ENCODE data around the gene KRT83. TPM values are rescaled to one million over a fixed set of nuclear protein-coding genes. Genes with fewer than 3 reads are reported as not detected.

KRT83 gene
- polyA plus RNA-seq, 1 experiment = 0.07 TPM

GRCh38 chr12:52271158-52271557, 50.0 kb downstream of the KRT83 start:
- ChIA-PET POLR2A (no interaction called here), CTCF (interaction anchor here (1.2 to 9.9 kb wide), 2 partner anchors 8 to 55 kb away, joined by 3 to 86 read pairs; no protein-coding TSS in a partner anchor)
- DNase-seq (ENCODE audit: low read depth) = no peak
- no peak overlapping the region for H3K4me3 ChIP-seq (ENCODE audit: low read depth, low read length)
- no peaks in the 10 kb centered on the region for H3K36me3 ChIP-seq (ENCODE audit: control insufficient read depth, insufficient read depth, low read length)
- TF ChIP-seq, protein P1, sequence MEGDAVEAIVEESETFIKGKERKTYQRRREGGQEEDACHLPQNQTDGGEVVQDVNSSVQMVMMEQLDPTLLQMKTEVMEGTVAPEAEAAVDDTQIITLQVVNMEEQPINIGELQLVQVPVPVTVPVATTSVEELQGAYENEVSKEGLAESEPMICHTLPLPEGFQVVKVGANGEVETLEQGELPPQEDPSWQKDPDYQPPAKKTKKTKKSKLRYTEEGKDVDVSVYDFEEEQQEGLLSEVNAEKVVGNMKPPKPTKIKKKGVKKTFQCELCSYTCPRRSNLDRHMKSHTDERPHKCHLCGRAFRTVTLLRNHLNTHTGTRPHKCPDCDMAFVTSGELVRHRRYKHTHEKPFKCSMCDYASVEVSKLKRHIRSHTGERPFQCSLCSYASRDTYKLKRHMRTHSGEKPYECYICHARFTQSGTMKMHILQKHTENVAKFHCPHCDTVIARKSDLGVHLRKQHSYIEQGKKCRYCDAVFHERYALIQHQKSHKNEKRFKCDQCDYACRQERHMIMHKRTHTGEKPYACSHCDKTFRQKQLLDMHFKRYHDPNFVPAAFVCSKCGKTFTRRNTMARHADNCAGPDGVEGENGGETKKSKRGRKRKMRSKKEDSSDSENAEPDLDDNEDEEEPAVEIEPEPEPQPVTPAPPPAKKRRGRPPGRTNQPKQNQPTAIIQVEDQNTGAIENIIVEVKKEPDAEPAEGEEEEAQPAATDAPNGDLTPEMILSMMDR (IDR thresholded peaks at IDR 0.05; ENCODE audit: insufficient read depth, low read depth, low read length) = no peak
- no peaks in the 10 kb centered on the region for H3K27me3 ChIP-seq (ENCODE audit: control insufficient read depth, insufficient read depth, low read length)

GRCh38 chr12:52270541-52271070, 50.6 kb downstream of the KRT83 start:
- TF ChIP-seq, protein P1 (IDR thresholded peaks at IDR 0.05; ENCODE audit: insufficient read depth, low read depth, low read length) = no peak
- ChIA-PET POLR2A (no interaction called here), CTCF (interaction anchor here (1.2 to 9.9 kb wide), 3 partner anchors 9 to 56 kb away, joined by 3 to 86 read pairs (median 4); no protein-coding TSS in a partner anchor)
- Histone ChIP-seq H3K4me3 (ENCODE audit: low read depth, low read length) (no peak overlapping the region), H3K27me3 (ENCODE audit: control insufficient read depth, insufficient read depth, low read length) (no peaks in the 10 kb centered on the region), H3K36me3 (ENCODE audit: control insufficient read depth, insufficient read depth, low read length) (no peaks in the 10 kb centered on the region)
- no peak for DNase-seq (ENCODE audit: low read depth)

GRCh38 chr12:52268212-52268611, 53.0 kb downstream of the KRT83 start:
- DNase-seq (ENCODE audit: low read depth) = no peak
- CTCF ChIA-PET = interaction anchor here (0.9 to 9.9 kb wide), 5 partner anchors 11 to 117 kb away, joined by 3 to 86 read pairs (median 4); no protein-coding TSS in a partner anchor
- TF ChIP-seq, protein P1 (IDR thresholded peaks at IDR 0.05; ENCODE audit: insufficient read depth, low read depth, low read length) = no peak
- no peaks in the 10 kb centered on the region for H3K36me3 ChIP-seq (ENCODE audit: control insufficient read depth, insufficient read depth, low read length)
- H3K4me3 ChIP-seq (ENCODE audit: low read depth, low read length) = no peak overlapping the region
- H3K27me3 ChIP-seq (ENCODE audit: control insufficient read depth, insufficient read depth, low read length) = no peaks in the 10 kb centered on the region
- POLR2A ChIA-PET = no interaction called here

DNA sequence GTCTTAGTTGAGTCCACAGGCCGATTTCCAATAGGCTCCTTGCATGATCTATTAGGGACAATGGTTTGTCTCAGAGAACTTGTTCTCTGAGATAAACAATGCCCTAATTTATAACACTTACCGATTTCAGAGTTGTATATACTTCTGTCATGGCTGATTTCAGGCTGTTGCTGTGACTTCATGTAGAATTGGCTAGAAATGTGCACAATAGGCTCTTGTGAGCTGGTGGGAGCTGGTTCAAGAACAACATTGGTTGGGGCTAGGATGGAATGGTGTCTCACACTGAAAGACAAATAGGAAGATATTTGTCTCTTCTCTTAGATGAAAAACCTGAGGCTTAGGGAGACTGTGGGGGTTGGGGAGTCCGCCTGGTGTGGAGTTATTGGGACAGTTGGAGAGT, 53.5 kb downstream of the KRT83 start:
- no peaks in the 10 kb centered on the region for H3K36me3 ChIP-seq (ENCODE audit: control insufficient read depth, insufficient read depth, low read length)
- CTCF ChIA-PET = interaction anchor here (1.1 to 9.9 kb wide), 4 partner anchors 11 to 60 kb away, joined by 3 to 86 read pairs (median 6); no protein-coding TSS in a partner anchor
- no peak for DNase-seq (ENCODE audit: low read depth)
- H3K4me3 ChIP-seq (ENCODE audit: low read depth, low read length) = no peak overlapping the region
- TF ChIP-seq, protein P1 (IDR thresholded peaks at IDR 0.05; ENCODE audit: insufficient read depth, low read depth, low read length) = no peak
- POLR2A ChIA-PET = no interaction called here
- H3K27me3 ChIP-seq (ENCODE audit: control insufficient read depth, insufficient read depth, low read length) = no peaks in the 10 kb centered on the region

DNA sequence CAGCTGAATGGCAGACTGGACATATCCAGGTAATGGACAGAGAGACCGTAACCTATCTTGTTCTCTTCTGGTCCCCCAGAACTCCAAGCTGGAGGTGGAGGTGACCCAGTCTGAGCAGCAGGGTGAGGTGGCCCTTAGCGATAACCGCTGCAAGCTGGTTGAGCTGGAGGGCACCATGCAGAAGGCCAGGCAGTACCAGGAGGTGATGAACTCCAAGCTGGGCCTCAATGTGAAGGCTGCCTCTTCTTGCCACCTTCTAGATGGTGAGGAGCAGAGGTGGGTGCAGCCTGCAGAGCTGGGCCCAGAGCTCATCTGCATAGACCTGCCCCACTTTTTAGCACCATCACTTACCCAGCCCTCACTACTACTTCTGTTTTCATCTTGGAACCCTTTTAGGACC, 53.9 kb downstream of the KRT83 start:
- H3K4me3 ChIP-seq (ENCODE audit: low read depth, low read length) = no peak overlapping the region
- no peak for DNase-seq (ENCODE audit: low read depth)
- ChIA-PET POLR2A (no interaction called here), CTCF (interaction anchor here (1.1 to 9.9 kb wide), 3 partner anchors 12 to 45 kb away, joined by 4 to 86 read pairs (median 9); no protein-coding TSS in a partner anchor)
- no peaks in the 10 kb centered on the region for H3K36me3 ChIP-seq (ENCODE audit: control insufficient read depth, insufficient read depth, low read length)
- H3K27me3 ChIP-seq (ENCODE audit: control insufficient read depth, insufficient read depth, low read length) = no peaks in the 10 kb centered on the region
- TF ChIP-seq, protein P1 (IDR thresholded peaks at IDR 0.05; ENCODE audit: insufficient read depth, low read depth, low read length) = no peak

Measured in BJ (cell line).